Trophoblast cell (in vitro differentiated cells and primary cell): ENCODE measurements around the gene LMBRD2.

Experiments used
- DNase-seq, 2 donors: peaks; one replicate each; pipeline ENCODE4 v3.0.0-alpha.2; 2016
- H2AFZ ChIP-seq: 2 replicates; pipeline ENCODE4 v1.6.1; 2013; ENCODE audit warnings: low read length, moderate library complexity, mild to moderate bottlenecking; ENCODE audit not compliant: insufficient read depth, poor library complexity
- H2AK5ac ChIP-seq: 2 replicates; pipeline ENCODE4 v1.6.1; 2013; ENCODE audit warnings: mild to moderate bottlenecking, low read length
- H2BK120ac ChIP-seq: 2 replicates; pipeline ENCODE4 v1.6.1; 2013; ENCODE audit warnings: low read length, mild to moderate bottlenecking, moderate library complexity; ENCODE audit not compliant: insufficient read depth, poor library complexity
- H2BK12ac ChIP-seq: 2 replicates; pipeline ENCODE4 v1.6.1; 2013; ENCODE audit warnings: mild to moderate bottlenecking, low read length, moderate library complexity
- H2BK5ac ChIP-seq: 2 replicates; pipeline ENCODE4 v1.6.1; 2013; ENCODE audit warnings: low read length, low read depth, moderate library complexity, mild to moderate bottlenecking; ENCODE audit not compliant: poor library complexity
- H3K14ac ChIP-seq: 2 replicates; pipeline ENCODE4 v1.6.1; 2013; ENCODE audit warnings: mild to moderate bottlenecking, low read length
- H3K18ac ChIP-seq: 2 replicates; pipeline ENCODE4 v1.6.1; 2013; ENCODE audit warnings: mild to moderate bottlenecking, low read length
- H3K23ac ChIP-seq: 2 replicates; pipeline ENCODE4 v1.6.1; 2013; ENCODE audit warnings: low read length
- H3K27ac ChIP-seq: 2 replicates; pipeline ENCODE4 v1.5.1; 2013; ENCODE audit warnings: low read depth, mild to moderate bottlenecking, inconsistent platforms, low read length, moderate library complexity
- H3K27me3 ChIP-seq: 2 replicates; pipeline ENCODE4 v1.6.1; 2013; ENCODE audit warnings: inconsistent platforms, mild to moderate bottlenecking, low read length, moderate library complexity; ENCODE audit not compliant: insufficient read depth
- H3K36me3 ChIP-seq, 2 experiments: 1 replicate in 1 of 2; 2 replicates in 1 of 2; pipeline ENCODE4 v1.6.1; 2013; ENCODE audit warnings: low read length in 2 of 2, mild to moderate bottlenecking in 2 of 2, moderate library complexity in 1 of 2; ENCODE audit not compliant: insufficient read depth in 2 of 2, control insufficient read depth in 1 of 2
- H3K4ac ChIP-seq: 2 replicates; pipeline ENCODE4 v1.6.1; 2013; ENCODE audit warnings: low read depth, mild to moderate bottlenecking, low read length, moderate library complexity
- H3K4me1 ChIP-seq, 2 experiments: 1 replicate in 1 of 2; 2 replicates in 1 of 2; pipeline ENCODE4 v1.6.1; 2013; ENCODE audit warnings: low read length in 2 of 2, mild to moderate bottlenecking in 2 of 2, moderate library complexity in 1 of 2; ENCODE audit not compliant: insufficient read depth in 2 of 2, control insufficient read depth in 1 of 2
- H3K4me2 ChIP-seq: 2 replicates; pipeline ENCODE4 v1.6.1; 2013; ENCODE audit warnings: inconsistent platforms, mild to moderate bottlenecking, low read length, moderate library complexity
- H3K4me3 ChIP-seq: 2 replicates; pipeline ENCODE4 v1.5.1; 2013; ENCODE audit warnings: mild to moderate bottlenecking, low read depth, low read length, inconsistent platforms
- H3K79me1 ChIP-seq: one replicate; pipeline ENCODE4 v1.6.1; 2013; ENCODE audit warnings: low read length
- H3K79me2 ChIP-seq: 2 replicates; pipeline ENCODE4 v1.6.1; 2013; ENCODE audit warnings: low read length, mild to moderate bottlenecking; ENCODE audit not compliant: control insufficient read depth, insufficient read depth, poor library complexity
- H3K9ac ChIP-seq: 2 replicates; pipeline ENCODE4 v1.6.1; 2013; ENCODE audit warnings: mild to moderate bottlenecking, low read length
- H3K9me3 ChIP-seq: 2 replicates; pipeline ENCODE4 v1.6.1; 2013; ENCODE audit warnings: low read depth, mild to moderate bottlenecking, control low read depth, inconsistent platforms, low read length; ENCODE audit not compliant: insufficient read depth
- H4K12ac ChIP-seq: 2 replicates; pipeline ENCODE4 v1.6.1; 2013; ENCODE audit warnings: low read depth, mild to moderate bottlenecking, low read length, moderate library complexity
- H4K8ac ChIP-seq: 2 replicates; pipeline ENCODE4 v1.6.1; 2013; ENCODE audit warnings: low read depth, mild to moderate bottlenecking, low read length, moderate library complexity
- H4K91ac ChIP-seq: one replicate; pipeline ENCODE4 v1.6.1; 2013; ENCODE audit warnings: low read depth, mild to moderate bottlenecking, low read length, moderate library complexity
- WGBS: extraction: QIAGEN DNeasy Blood & Tissue Kit; methylation state at CpG from one replicate; pipeline ENCODE4 v1.1.7; 2013; ENCODE audit warnings: missing lambda C conversion rate; ENCODE audit not compliant: insufficient read length, insufficient coverage; ENCODE audit errors: extremely low coverage; 5-methylcytosine and 5-hydroxymethylcytosine counted together

The LMBRD2 gene

DNA sequence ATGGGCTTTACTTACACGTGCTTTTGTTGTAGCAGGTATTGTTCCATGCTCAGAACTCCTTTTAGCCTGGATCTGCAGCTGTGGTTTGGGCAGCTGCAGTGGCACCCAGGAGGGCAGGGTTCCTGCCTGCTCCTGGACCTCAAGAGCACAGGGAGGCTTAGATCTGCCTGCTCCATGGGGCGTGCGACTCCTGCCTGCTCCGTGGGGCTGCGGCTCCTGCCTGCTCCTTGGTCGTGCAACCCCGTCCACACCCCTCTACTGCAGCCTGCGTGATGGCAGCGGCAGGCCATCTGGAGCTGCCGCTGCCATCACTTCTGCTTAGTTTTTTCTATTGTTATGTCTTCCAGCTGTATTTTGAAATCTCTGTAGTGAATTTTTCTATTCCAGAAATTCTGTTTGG lies 73.3 kb downstream of the LMBRD2 start:
- Histone ChIP-seq H2BK12ac (no peak overlapping the region), H4K8ac (no peak overlapping the region), H3K4ac (no peak overlapping the region), H4K12ac (no peak overlapping the region), H3K27me3 (no peaks in the 10 kb centered on the region), H3K4me3 (no peak overlapping the region), H2BK5ac (no peak overlapping the region), H3K18ac (no peak overlapping the region), H3K23ac (no peak overlapping the region), H2AFZ (no peak overlapping the region), H2AK5ac (peak overlapping the region; percentile 46), H3K36me3 (no peaks in the 10 kb centered on the region), H3K9ac (no peak overlapping the region), H3K9me3 (no peaks in the 10 kb centered on the region), H4K91ac (no peak overlapping the region), H3K79me2 (no peaks in the 10 kb centered on the region), H3K27ac (no peak overlapping the region), H3K4me1 (peaks cover 0 to 2% of the 10 kb centered on the region in 2 experiments), H2BK120ac (no peak overlapping the region), H3K79me1 (no peaks in the 10 kb centered on the region), H3K4me2 (no peak overlapping the region), H3K14ac (no peak overlapping the region)
- no peak for DNase-seq
- no CpG with 5 or more reads among the region's 10 CpGs for WGBS

DNA sequence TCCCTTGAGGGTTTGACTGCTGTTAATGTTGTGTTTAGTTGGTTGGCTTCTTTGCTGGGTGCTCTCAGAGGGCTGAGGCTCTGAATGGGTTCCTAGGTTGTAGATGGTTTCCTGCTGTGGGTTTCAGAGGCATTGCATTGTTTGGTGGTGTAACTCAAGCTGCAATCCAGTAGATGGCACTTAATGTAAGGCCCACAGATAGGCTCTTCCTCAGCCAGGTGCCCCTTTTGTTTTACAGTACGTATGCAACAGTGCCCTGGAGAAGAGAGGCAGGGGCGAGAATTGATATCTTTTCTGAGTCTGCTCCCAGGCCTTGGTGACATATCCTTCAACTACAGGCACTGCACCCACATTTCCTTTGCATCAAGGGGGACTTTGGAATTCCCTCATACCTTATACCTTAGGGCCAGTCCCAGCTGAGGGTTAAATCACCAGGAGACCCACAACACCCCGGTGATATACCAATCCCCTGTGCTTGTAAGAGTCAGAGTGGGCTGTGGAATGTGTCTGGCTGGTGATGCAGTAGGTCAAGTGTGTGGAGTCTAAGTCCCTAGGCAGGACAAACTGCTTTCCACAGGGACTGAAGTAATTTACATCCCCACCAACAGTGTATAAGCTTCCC lies 78.0 kb downstream of the LMBRD2 start:
- Histone ChIP-seq H3K14ac (no peak overlapping the region), H3K9me3 (no peaks in the 10 kb centered on the region), H3K79me1 (no peaks in the 10 kb centered on the region), H2BK120ac (no peak overlapping the region), H3K4ac (no peak overlapping the region), H3K18ac (no peak overlapping the region), H3K36me3 (no peaks in the 10 kb centered on the region), H4K12ac (no peak overlapping the region), H2AK5ac (no peak overlapping the region), H3K27me3 (no peaks in the 10 kb centered on the region), H2BK5ac (no peak overlapping the region), H2BK12ac (no peak overlapping the region), H3K4me3 (no peak overlapping the region), H3K4me2 (no peak overlapping the region), H2AFZ (no peak overlapping the region), H4K8ac (no peak overlapping the region), H3K27ac (no peak overlapping the region), H4K91ac (no peak overlapping the region), H3K79me2 (no peaks in the 10 kb centered on the region), H3K4me1 (no peaks in the 10 kb centered on the region), H3K9ac (no peak overlapping the region), H3K23ac (no peak overlapping the region)
- DNase-seq: no peak
- no CpG with 5 or more reads among the region's 3 CpGs for WGBS

DNA sequence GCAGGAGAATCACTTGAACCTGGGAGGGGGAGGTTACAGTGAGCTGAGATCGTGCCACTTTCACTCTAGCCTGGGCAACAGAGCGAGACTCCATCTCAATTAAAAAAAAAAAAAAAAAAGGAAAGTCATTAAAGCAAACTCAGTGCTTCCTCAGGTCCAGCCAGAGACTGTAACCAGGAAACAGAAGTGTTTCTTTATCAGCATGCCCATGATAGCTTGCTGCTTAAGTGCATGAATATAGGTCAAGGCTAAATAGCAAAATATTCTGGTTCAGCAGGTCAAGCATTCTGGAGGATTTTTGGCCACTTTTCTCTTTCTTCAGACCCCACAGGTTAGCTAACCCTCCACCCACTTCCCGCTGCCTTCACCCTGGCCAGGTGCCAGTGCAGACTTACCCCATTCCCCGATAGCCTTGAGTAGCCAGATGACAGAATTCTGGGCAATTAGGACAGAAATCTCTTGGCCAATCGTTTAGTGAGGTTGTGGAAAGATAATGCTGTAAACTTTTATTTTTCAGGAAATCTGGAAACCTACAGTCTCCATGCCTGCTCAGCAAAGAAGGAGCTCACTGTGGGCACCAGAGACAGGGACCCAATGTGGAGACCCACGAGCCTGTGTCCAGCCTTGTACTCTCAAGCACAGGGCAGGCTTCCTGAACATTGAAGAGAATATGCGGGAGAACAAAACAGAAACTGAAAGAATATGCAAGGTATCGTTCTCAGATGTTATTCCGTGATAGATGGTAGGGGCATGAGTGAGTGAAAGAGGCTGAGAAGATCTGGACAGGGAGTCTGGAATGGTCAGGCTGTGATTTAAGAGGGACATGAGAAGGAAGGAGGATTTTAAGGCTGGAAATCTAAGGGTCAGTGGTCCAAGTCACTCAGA lies 80.8 kb downstream of the LMBRD2 start:
- no peak overlapping the region for H2BK12ac ChIP-seq
- H4K91ac ChIP-seq: no peak overlapping the region
- no peak overlapping the region for H2BK120ac ChIP-seq
- no peak overlapping the region for H2BK5ac ChIP-seq
- H3K4me2 ChIP-seq: no peak overlapping the region
- H3K14ac ChIP-seq: no peak overlapping the region
- H4K8ac ChIP-seq: no peak overlapping the region
- H2AFZ ChIP-seq: no peak overlapping the region
- WGBS: no CpG with 5 or more reads among the region's 9 CpGs
- no peak overlapping the region for H3K18ac ChIP-seq
- H3K9ac ChIP-seq: no peak overlapping the region
- no peaks in the 10 kb centered on the region for H3K79me2 ChIP-seq
- no peak overlapping the region for H3K4ac ChIP-seq
- H3K4me3 ChIP-seq: no peak overlapping the region
- no peaks in the 10 kb centered on the region for H3K27me3 ChIP-seq
- no peak overlapping the region for H4K12ac ChIP-seq
- H3K36me3 ChIP-seq: no peaks in the 10 kb centered on the region
- H3K79me1 ChIP-seq: no peaks in the 10 kb centered on the region
- no peak overlapping the region for H3K23ac ChIP-seq
- H3K4me1 ChIP-seq: peaks cover 0 to 8% of the 10 kb centered on the region in 2 experiments
- H2AK5ac ChIP-seq: no peak overlapping the region
- H3K27ac ChIP-seq: no peak overlapping the region
- DNase-seq: peak in 1 of 2 donors; percentile 35
- H3K9me3 ChIP-seq: no peaks in the 10 kb centered on the region

DNA sequence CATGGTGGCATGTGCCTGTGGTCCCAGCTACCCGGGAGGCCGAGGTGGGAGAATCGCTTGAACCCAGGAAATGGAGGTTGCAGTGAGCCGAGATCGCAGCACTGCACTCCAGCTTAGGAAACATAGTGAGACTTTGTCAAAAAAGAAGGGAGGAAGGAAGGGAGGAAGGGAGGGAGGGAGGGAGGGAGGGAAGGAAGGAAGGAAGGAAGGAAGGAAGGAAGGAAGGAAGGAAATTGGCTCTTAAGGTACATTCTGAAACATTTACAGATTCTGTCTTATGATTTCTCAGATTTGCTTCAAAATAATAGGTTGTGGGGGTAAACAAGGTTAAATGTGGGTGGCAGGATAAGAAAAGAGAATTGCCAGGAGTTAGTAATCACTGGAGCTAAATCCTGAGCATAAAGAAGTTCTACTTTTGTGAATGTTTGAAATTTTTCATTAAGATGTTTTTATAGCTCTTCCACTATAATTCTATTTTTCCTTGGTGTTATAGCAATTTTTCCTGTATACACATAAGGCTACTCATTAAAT lies 82.9 kb downstream of the LMBRD2 start:
- Histone ChIP-seq H2BK12ac (no peak overlapping the region), H3K27ac (no peak overlapping the region), H2BK5ac (no peak overlapping the region), H3K4ac (no peak overlapping the region), H2AFZ (no peak overlapping the region), H3K14ac (no peak overlapping the region), H3K79me1 (no peaks in the 10 kb centered on the region), H3K4me1 (peaks cover 0 to 9% of the 10 kb centered on the region in 2 experiments), H3K36me3 (no peaks in the 10 kb centered on the region), H3K18ac (no peak overlapping the region), H3K23ac (no peak overlapping the region), H3K9me3 (no peaks in the 10 kb centered on the region), H2BK120ac (no peak overlapping the region), H4K91ac (no peak overlapping the region), H4K12ac (no peak overlapping the region), H3K27me3 (no peaks in the 10 kb centered on the region), H3K9ac (no peak overlapping the region), H4K8ac (no peak overlapping the region), H2AK5ac (no peak overlapping the region), H3K4me3 (no peak overlapping the region), H3K4me2 (no peak overlapping the region), H3K79me2 (no peaks in the 10 kb centered on the region)
- DNase-seq: no peak
- no CpG with 5 or more reads among the region's 5 CpGs for WGBS
